Panc1 (cell line): Measurements from ENCODE around the gene ISM1.

Experiments
- CTCF ChIP-seq: fragments of 450-650 bp; IDR thresholded peaks from 2 replicates; pipeline ENCODE4 v1.5.1; 2017; ENCODE audit warnings: mild to moderate bottlenecking
- POLR2AphosphoS5 ChIP-seq: IDR thresholded peaks from 2 replicates; pipeline ENCODE4 v1.6.1; 2012; ENCODE audit warnings: mild to moderate bottlenecking, low read depth, low read length, moderate library complexity
- REST ChIP-seq, 2 experiments: IDR thresholded peaks; 2 replicates each; pipeline ENCODE4 v1.6.1; 2011 to 2012; ENCODE audit warnings: low read depth in 2 of 2, control low read depth in 1 of 2, low read length in 1 of 2, mild to moderate bottlenecking in 1 of 2, moderate library complexity in 1 of 2; ENCODE audit not compliant: insufficient read depth in 1 of 2
- SIN3A ChIP-seq: IDR thresholded peaks from 2 replicates; pipeline ENCODE4 v1.6.1; 2012; ENCODE audit warnings: low read depth, mild to moderate bottlenecking, low read length, moderate library complexity, borderline replicate concordance; ENCODE audit not compliant: insufficient read depth
- TCF7L2 ChIP-seq: IDR thresholded peaks from 2 replicates; pipeline ENCODE4 v1.6.1; 2011; ENCODE audit warnings: mild to moderate bottlenecking, low read depth, low read length, inconsistent platforms

GRCh38 chr20:13288357-13288756 is 67.3 kb downstream of the ISM1 start:
- TF ChIP-seq CTCF (no peak), SIN3A (no peak), REST (IDR thresholded peaks at IDR 0.05; ENCODE audit: insufficient read depth in 1 of 2, low read depth in 2 of 2, low read length in 1 of 2) (no peak), TCF7L2 (no peak), POLR2AphosphoS5 (no peak)
